HEK293 (cell line): Measurements from ENCODE around the gene ARPC1A.

Source experiments
- CTCF ChIP-seq: fragments of 450-650 bp; formaldehyde crosslinking; IDR thresholded peaks from 2 replicates; pipeline ENCODE4 v1.5.1; 2016; ENCODE audit warnings: missing biosample characterization, missing genetic modification characterization
- REPIN1 ChIP-seq: fragments of 450-650 bp; formaldehyde crosslinking; IDR thresholded peaks from 2 replicates; pipeline ENCODE4 v1.5.1; 2017; ENCODE audit warnings: missing biosample characterization, missing genetic modification characterization, low read depth
- ZNF174 ChIP-seq: fragments of 450-650 bp; formaldehyde crosslinking; IDR thresholded peaks from 2 replicates; pipeline ENCODE4 v1.5.0; 2017; ENCODE audit warnings: missing biosample characterization, mild to moderate bottlenecking, missing genetic modification characterization
- ZNF398 ChIP-seq: fragments of 450-650 bp; formaldehyde crosslinking; IDR thresholded peaks from 2 replicates; pipeline ENCODE4 v1.5.1; 2017; ENCODE audit warnings: missing biosample characterization, missing genetic modification characterization

- no peak for TF ChIP-seq CTCF (tag by site-specific recombination)
- no peak for TF ChIP-seq ZNF174 (tag by site-specific recombination)
- TF ChIP-seq REPIN1, result no peak
- TF ChIP-seq ZNF398 (tag by site-specific recombination), result no peak
These were observed 84.1 kb downstream of the ARPC1A start for GRCh38 chr7:99409806-99410205.
